H7 (cell line): Measurements from ENCODE around the gene MCIDAS. TPM values are rescaled to one million over a fixed set of nuclear protein-coding genes. Genes with fewer than 3 reads are reported as not detected.
A peak's percentile ranks its signal among the peaks of the same experiment; 100 is the strongest.

Experiments used
- DNase-seq: peaks from one replicate; pipeline ENCODE4 v3.0.0; 2012
- H3K27me3 ChIP-seq: 2 replicates; pipeline ENCODE4 v1.6.0; 2011; ENCODE audit warnings: mild to moderate bottlenecking, low read length; ENCODE audit not compliant: control insufficient read depth, insufficient read depth
- H3K36me3 ChIP-seq: replicated peaks from 2 replicates; pipeline ENCODE4 v1.5.1; 2011; ENCODE audit warnings: low read length; ENCODE audit not compliant: control insufficient read depth, insufficient read depth
- H3K4me3 ChIP-seq: 2 replicates; pipeline ENCODE4 v1.5.1; 2011; ENCODE audit warnings: low read depth, mild to moderate bottlenecking, control low read depth, low read length, moderate library complexity; ENCODE audit not compliant: insufficient read depth
- total RNA-seq: library from RNA; depleted of rRNA; stranded (reverse); fragments of >200 nt; shearing (Covaris generic); gene quantifications from 2 replicates; pipeline ENCODE4 v1.2.3, GENCODE V29; 2014; rRNA removed

The MCIDAS gene
- total RNA-seq, 1 experiment from 2014 or later: not detected

DNA sequence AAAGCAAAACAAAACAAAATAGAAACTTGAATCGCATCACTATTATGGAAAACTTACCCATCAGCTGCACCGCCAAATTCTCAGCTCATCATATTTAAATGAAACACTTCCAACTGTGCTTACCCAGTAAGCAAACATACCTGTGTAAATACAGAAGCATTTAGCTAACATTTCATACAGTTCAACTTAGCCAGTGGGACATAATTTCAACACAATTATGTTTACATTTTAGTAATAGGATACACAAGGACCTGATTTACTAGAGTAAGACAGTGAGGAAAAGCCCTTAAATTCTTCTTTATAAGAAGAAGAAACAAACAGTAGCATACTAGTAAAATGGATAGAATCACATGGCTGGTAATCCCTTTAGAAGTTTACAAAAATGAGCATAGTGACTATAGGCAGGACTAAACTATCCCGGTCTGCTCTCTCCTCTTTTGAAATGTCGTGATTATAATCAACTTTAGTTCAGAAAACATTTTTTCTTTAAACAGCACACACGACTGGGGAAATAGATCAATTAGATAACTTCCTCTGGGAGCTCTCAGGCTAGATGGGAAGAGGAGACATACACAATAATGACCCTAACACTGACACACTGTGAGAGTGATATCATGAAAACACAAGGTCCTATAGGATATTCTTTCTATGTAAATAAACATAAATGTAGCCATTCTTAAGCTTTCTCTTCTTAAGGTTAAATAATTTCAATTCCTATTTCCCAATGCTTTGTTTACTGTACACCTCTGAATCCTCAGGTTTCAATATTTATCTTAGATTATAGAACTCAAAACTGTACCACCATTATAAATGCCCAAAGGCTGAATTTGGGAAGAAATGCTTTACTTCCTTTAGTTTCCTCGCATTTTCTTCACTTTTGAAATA, 38.2 kb downstream of the MCIDAS start:
- DNase-seq: no peak
- peaks cover 39% of the 10 kb centered on the region for H3K27me3 ChIP-seq
- no peak overlapping the region for H3K4me3 ChIP-seq
- H3K36me3 ChIP-seq: no peaks in the 10 kb centered on the region

DNA sequence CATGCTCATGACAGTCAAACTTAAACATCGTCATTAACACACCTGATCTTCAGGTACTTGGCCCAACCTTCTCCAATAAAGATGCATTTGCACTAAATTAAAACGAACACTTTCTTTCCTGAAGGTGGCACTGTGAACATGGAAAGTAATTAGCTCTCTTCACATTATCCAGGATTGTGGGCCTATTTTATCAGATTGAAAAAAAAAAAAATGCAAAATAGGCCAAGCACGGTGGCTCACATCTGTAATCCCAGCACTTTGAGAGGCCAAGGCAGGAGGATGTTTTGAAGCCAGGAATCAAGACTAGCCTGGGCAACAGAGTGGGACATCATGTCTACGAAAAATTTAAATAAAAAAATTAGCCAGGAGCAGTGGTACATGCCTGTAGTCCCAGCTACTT, 39.7 kb downstream of the MCIDAS start:
- no peaks in the 10 kb centered on the region for H3K36me3 ChIP-seq
- peaks cover 36% of the 10 kb centered on the region for H3K27me3 ChIP-seq
- H3K4me3 ChIP-seq: no peak overlapping the region
- peak; percentile 36 for DNase-seq

DNA sequence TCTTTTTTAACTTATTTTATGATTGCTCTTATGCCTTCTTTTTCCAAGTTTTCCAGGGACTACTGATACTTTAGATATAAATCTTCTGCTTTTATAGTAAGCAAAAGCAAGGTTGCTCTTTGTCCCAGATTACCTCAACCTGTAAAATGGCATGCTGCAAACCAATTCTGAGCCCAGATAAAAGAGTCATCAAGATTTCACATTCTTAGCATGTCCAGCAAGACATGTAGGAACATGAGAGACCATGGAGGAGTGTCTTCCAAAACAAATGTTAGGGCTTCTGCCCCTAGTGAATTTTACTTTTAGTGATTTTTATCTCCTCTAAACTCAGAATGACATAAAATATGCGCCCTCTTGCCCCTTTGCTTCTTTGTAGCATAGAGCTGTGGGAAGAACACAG, 47.1 kb downstream of the MCIDAS start:
- H3K4me3 ChIP-seq: no peak overlapping the region
- peaks cover 76% of the 10 kb centered on the region for H3K27me3 ChIP-seq
- no peaks in the 10 kb centered on the region for H3K36me3 ChIP-seq
- DNase-seq: no peak

DNA sequence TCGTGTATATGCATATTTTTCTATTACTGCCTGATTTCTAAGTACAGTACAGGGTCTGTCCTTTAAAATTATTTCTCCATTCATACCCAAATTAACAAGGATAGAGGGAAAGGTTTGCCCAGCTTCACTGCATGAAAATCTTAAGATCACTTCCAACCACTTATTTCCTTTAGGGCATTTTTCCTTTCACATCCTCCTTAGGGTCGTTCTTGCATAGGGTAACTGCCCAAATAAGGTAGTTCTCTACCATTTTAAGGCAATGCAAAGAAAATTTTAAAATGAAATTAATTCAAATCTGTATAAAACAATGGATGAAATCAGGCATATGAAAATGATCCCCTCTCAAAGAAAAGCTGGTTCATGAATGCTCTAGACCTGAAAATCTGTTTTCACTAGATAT, 50.0 kb downstream of the MCIDAS start:
- peaks cover 89% of the 10 kb centered on the region for H3K27me3 ChIP-seq
- DNase-seq: no peak
- H3K4me3 ChIP-seq: no peak overlapping the region
- no peaks in the 10 kb centered on the region for H3K36me3 ChIP-seq

DNA sequence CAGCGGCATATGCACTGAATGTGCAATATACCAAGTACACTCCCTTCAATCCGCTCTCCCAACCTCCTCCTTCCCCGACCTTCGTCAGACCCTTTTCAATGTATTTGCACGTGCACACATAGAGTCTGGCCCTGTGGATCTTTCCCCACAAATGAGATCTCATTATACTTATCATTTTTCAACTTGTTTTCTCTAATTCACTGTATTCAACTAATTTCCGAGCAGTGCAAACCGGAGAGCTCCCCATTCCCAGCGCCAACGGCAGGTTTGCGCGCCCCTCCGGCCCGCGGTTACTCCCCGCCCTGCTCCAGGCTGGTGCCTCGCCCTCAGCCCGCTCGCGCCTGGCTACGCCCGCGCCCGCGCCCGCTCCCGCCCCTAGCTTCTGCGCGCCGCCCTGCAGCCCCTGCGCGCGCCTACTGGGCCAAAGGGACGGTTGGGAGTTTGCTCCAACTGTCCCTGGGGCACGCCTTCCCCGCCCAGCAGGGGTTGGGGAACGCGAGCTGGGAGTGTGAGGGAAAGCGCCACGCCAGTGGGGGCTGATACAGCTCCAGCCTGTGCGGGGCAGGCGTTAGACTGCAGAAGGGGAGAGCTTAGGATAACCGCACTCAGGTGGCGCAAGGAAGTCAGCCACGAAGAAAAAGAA, 50.8 kb downstream of the MCIDAS start:
- Histone ChIP-seq H3K27me3 (peaks cover 82% of the 10 kb centered on the region), H3K36me3 (no peaks in the 10 kb centered on the region), H3K4me3 (peak overlapping the region; percentile 34)
- peak; percentile 93 for DNase-seq

DNA sequence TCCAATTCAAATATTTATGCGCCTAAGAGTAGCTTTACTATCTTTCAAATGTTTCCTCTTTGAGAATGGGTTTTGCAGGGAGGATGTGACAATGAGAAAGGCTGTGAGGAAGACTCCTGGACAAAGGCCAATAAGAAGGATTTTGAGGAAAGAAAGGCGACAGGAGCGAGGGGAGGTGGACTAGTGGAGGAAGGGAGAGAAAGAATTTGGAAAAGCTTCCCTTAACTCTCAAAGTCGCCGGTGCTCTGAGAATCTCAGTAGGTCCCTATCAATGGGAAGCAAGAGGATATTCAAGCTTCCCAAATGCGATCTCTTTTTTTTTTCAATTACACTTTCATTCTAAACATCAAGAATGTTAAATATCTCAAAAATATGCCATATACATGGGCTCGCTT, 51.3 kb downstream of the MCIDAS start:
- H3K4me3 ChIP-seq: peak overlapping the region; percentile 34; the same call in 1 of the 2 replicates
- H3K27me3 ChIP-seq: peaks cover 79% of the 10 kb centered on the region
- H3K36me3 ChIP-seq: no peaks in the 10 kb centered on the region
- peak; percentile 48 for DNase-seq

DNA sequence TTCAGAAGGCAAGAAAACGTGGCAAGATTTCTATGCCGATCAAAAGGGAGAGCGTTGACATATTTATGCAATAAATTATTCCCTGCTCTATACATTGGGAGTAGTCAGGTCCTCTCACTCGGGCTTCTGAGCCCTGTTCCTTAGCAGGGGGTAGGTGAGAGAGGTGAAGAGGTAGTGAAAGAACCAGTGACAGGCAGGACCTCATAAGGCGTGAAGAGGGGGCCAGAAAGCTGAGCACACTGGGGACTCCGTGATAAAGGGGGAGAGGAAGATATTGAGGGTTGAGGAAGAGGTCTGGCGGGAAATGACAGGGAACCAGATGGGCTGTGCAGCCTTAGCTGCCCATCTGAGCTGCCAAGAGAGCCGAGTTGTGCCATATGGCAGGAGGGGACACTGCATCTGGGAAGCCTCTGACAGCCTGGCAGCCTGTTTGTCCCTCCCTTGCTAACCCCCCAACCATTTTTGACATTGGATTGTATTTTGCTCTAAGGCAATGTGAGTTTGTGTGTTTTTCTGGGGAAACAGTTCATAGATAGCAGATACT, 53.4 kb downstream of the MCIDAS start:
- peaks cover 67% of the 10 kb centered on the region for H3K27me3 ChIP-seq

DNA sequence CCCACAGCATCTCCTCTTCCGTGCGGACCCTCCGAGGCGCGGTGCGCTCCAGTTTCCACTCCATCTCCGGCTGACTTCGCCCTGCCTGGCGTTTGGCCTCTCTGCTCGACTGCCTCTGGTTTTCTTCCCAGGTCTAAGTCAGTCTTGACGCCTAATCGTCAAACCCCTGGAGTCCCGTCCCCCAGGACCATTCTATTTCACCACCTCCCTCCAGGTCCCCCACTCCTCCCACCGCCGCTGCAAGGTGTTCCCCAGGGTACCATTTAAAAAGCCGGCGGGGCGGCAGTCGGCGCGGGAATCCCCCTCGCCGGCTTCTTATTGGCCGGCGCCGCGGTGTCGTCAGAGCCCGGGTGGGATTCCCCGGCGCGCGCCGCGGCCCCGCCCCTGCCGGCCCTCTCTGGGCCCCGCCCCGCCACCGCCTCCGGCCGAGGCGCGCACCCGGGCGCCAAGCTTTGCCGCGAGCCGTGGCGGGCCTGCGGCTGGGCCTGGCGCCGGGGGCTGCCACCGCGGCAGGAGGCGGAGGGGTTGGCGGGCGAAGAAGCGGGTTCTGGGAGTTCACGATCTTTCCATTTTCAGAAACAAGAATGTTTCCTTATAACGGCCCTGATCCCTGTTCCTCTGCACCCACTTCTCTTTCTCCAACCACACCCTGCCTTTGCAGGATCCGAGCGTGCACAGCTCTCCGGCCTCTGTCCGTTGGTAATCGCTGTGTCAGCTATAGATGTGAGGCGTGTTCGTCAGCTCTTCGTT, 54.0 kb downstream of the MCIDAS start, which contains the start of gene CDC20B:
TSS of gene CDC20B (minus strand) at position 241 of the 750 bp plus-strand sequence. CDS start at position 64, 177 bp downstream.
- Histone ChIP-seq H3K4me3 (peak within 1 kb of the TSS; percentile 36), H3K27me3 (peaks cover 60% of the 10 kb centered on the region)

More for the DNA sequence above, 53.4 kb downstream of the MCIDAS start:
- DNase-seq: peak; percentile 40
- Histone ChIP-seq H3K4me3 (peak overlapping the region; percentile 36), H3K36me3 (no peaks in the 10 kb centered on the region)

DNA sequence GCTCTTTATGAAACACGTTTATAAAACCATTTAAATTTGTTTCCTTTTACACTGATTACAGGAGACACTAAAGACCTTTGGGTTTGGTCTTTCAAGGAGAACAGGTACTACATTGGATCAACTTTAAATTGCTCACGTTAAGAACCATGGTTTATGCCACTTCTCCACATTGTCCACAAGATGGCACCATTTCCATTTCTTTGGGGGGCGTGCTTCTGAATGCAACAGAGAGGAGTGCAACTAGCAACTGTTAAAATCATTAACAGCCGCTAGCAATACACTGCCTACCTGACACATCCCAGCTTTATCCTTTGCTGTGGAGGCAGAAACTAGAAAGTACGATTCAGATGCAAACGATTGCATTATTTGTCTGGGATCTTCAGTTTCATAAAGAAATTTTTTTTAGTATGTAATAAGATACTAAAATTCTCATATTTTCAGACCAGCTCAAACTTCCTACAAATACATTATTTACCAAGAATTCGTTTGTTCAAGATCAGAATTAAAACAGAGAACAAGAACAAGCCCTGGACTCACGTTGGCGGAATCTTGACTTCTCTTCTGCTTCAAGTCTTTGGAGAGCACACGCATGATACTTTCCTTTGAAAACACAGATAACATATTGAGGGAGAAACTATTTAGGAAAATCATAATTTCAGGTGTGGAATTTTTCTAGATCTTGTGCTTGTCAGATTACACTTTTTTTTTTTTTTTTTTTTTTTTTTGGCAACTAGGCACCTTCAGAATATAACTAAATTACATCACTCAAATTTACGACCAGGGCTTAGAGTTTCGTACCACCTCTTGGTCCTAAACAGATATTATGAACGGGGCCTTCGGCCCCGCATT, 54.8 kb downstream of the MCIDAS start:
- DNase-seq: peak; percentile 79

More for the DNA sequence above, 54.0 kb downstream of the MCIDAS start, which contains the start of gene CDC20B:
- peak; percentile 98 for DNase-seq
- no peaks in the 10 kb centered on the region for H3K36me3 ChIP-seq

DNA sequence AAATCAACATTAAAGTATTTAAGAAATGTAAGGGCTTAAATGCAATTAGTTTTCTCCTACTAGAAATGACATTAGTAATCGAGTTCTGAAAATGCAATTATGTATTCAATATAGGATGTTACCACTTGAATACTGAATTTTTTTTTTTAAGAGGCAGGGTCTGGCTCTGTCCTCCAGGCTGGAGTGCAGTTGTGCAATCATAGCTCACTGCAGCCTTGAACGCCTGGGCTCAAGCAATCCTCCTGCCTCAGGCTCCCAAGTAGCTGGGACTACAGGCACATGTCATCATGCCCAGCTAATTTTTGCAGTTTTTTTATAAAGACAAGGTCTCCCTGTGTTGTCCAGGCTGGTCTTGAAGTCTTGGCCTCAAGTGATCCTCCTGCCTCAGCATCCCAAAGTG, 55.6 kb downstream of the MCIDAS start:
- peaks cover 45% of the 10 kb centered on the region for H3K27me3 ChIP-seq
- no peaks in the 10 kb centered on the region for H3K36me3 ChIP-seq
- no peak overlapping the region for H3K4me3 ChIP-seq
- no peak for DNase-seq

More for the DNA sequence above, 54.8 kb downstream of the MCIDAS start:
- peaks cover 53% of the 10 kb centered on the region for H3K27me3 ChIP-seq
- H3K36me3 ChIP-seq: no peaks in the 10 kb centered on the region
- no peak overlapping the region; the same call in 1 of the 2 replicates for H3K4me3 ChIP-seq

Other genes with a start within 250 kb of the MCIDAS start
- not detected in 2 replicates for gene ESM1, start 241.7 kb downstream of the MCIDAS start, total RNA-seq
- not detected in 2 replicates for gene GZMK, start 203.1 kb downstream of the MCIDAS start, total RNA-seq
- not detected in 2 replicates for gene GZMA, start 124.7 kb downstream of the MCIDAS start, total RNA-seq
- 41.3 and 50.2 TPM in 2 replicates for gene GPX8, start 67.1 kb downstream of the MCIDAS start, total RNA-seq
- gene CDC20B, start 54.1 kb downstream of the MCIDAS start, total RNA-seq: not detected in 2 replicates
- gene CCNO, start 6.3 kb upstream of the MCIDAS start, total RNA-seq: 0.35 TPM in 1 of 2 replicates, not detected in the other
- 28.4 and 28.7 TPM in 2 replicates for gene DHX29, start 80.4 kb upstream of the MCIDAS start, total RNA-seq
- 71.2 and 101 TPM in 2 replicates for gene MTREX, start 80.7 kb upstream of the MCIDAS start, total RNA-seq